ENCODE results near the gene TBX4.

- TF ChIP-seq POU6F1 (CRISPR knock-in tag; IDR thresholded peaks at IDR 0.05; ENCODE audit: borderline replicate concordance, low read depth) (no peak), CSDC2 (CRISPR knock-in tag; IDR thresholded peaks at IDR 0.05) (no peak), GLIS3 (CRISPR knock-in tag; IDR thresholded peaks at IDR 0.05) (no peak), PPARA (CRISPR knock-in tag; IDR thresholded peaks at IDR 0.05; ENCODE audit: borderline replicate concordance) (no peak), PATZ1 (CRISPR knock-in tag; IDR thresholded peaks at IDR 0.05; ENCODE audit: borderline replicate concordance) (no peak), BACH2 (CRISPR knock-in tag; IDR thresholded peaks at IDR 0.05; ENCODE audit: borderline replicate concordance) (no peak), TOX (CRISPR knock-in tag; IDR thresholded peaks at IDR 0.05; ENCODE audit: borderline replicate concordance) (no peak), SNAI2 (CRISPR knock-in tag; IDR thresholded peaks at IDR 0.05) (no peak), OSR1 (CRISPR knock-in tag; IDR thresholded peaks at IDR 0.05) (no peak)
Observed at GRCh38 chr17:61420745-61421398, 31.4 kb upstream of the TBX4 start.
